CD4-positive, alpha-beta T cell (primary cell): ENCODE results near the gene SIGLEC15. TPM values are rescaled to one million over a fixed set of nuclear protein-coding genes. Genes with fewer than 3 reads are reported as not detected.
"Not testable (repeated sequence)": the region's sequence is repeated elsewhere in the genome, so short reads cannot be mapped to it uniquely, and the experiment has no call there.

Experiments used
- ATAC-seq: fragments of 200-7000 bp; cut with Tn5 transposase; one replicate; pipeline ENCODE4 v1.10.0; 2022; ENCODE audit warnings: mild to moderate bottlenecking; ENCODE audit not compliant: poor library complexity
- CTCF ChIA-PET: fragments of 350-600 bp; sonication (Branson Sonifier 250); formaldehyde crosslinking; loops from one replicate; lab custom pipeline; 2021; ENCODE audit warnings: antibody characterized with exemption, inconsistent platforms; lab: Charles Lee
- POLR2A ChIA-PET: fragments of 350-600 bp; sonication (Branson Sonifier 250); formaldehyde crosslinking; loops from one replicate; lab custom pipeline; 2021; ENCODE audit warnings: antibody characterized with exemption, inconsistent platforms; lab: Charles Lee
- DNase-seq, 14 experiments: peaks; one replicate each; pipeline ENCODE4 v3.0.0-alpha.2; 2013 to 2020; ENCODE audit warnings: mixed read lengths in 2 of 14
- H3K27ac ChIP-seq, 2 donors: one replicate each; pipeline versions ENCODE4 v1.5.1 to v1.7.0; 2013; ENCODE audit warnings: low read length in 2 of 2, low read depth in 1 of 2, mild to moderate bottlenecking in 1 of 2
- H3K27me3 ChIP-seq, 2 experiments: 1 replicate in 1 of 2; 2 replicates in 1 of 2; pipeline versions ENCODE4 v1.6.1 to v1.7.0; 2013; ENCODE audit warnings: low read length in 2 of 2, control low read depth in 1 of 2, mild to moderate bottlenecking in 1 of 2, moderate library complexity in 1 of 2; ENCODE audit not compliant: insufficient read depth in 2 of 2, control insufficient read depth in 1 of 2
- H3K36me3 ChIP-seq: one replicate; pipeline ENCODE4 v1.6.1; 2013; ENCODE audit warnings: low read length, control low read depth; ENCODE audit not compliant: insufficient read depth
- H3K4me1 ChIP-seq: one replicate; pipeline ENCODE4 v1.6.1; 2013; ENCODE audit warnings: low read length, control low read depth; ENCODE audit not compliant: insufficient read depth
- H3K4me3 ChIP-seq: one replicate; pipeline ENCODE4 v1.5.1; 2013; ENCODE audit warnings: mild to moderate bottlenecking, low read length, moderate library complexity
- H3K9me3 ChIP-seq, 2 experiments: 1 replicate in 1 of 2; 2 replicates in 1 of 2; pipeline versions ENCODE4 v1.6.1 to v1.7.0; 2013; ENCODE audit warnings: low read length in 2 of 2, mild to moderate bottlenecking in 2 of 2, control low read depth in 1 of 2, moderate library complexity in 1 of 2; ENCODE audit not compliant: control insufficient read depth in 1 of 2, insufficient read depth in 1 of 2
- H3K27ac Mint-ChIP-seq: one replicate; pipeline ENCODE4 v1.8.0; 2020; ENCODE audit warnings: mixed read lengths
- H3K27me3 Mint-ChIP-seq: one replicate; pipeline ENCODE4 v1.8.0; 2021; ENCODE audit warnings: mixed read lengths
- H3K36me3 Mint-ChIP-seq: one replicate; pipeline ENCODE4 v1.8.0; 2021; ENCODE audit warnings: low read depth, mixed read lengths
- H3K4me1 Mint-ChIP-seq: one replicate; pipeline ENCODE4 v1.8.0; 2021; ENCODE audit warnings: low read depth, mixed read lengths
- H3K4me3 Mint-ChIP-seq: one replicate; pipeline ENCODE4 v1.8.0; 2020; ENCODE audit warnings: mild to moderate bottlenecking, mixed read lengths
- H3K9me3 Mint-ChIP-seq: one replicate; pipeline ENCODE4 v1.8.0; 2020; ENCODE audit warnings: mixed read lengths
- CTCF ChIP-seq: fragments of 200-600 bp; IDR thresholded peaks from one replicate; pipeline ENCODE4 v1.8.0; 2022; ENCODE audit warnings: antibody characterized with exemption, mild to moderate bottlenecking
- intact Hi-C, 2 experiments: fragments of 100-400 bp; cut with DNase I in 1 of 2; cut with micrococcal nuclease in 1 of 2; formaldehyde crosslinking; loops; one replicate each; pipeline versions ENCODE4 v1.15.1 to v1.9.0; 2023 to 2025; cut with DNase I, micrococcal nuclease
- total RNA-seq, 174 experiments: library from RNA in 2 of 174; stranded (reverse) in 2 of 174; gene quantifications; one replicate each; pipeline ENCODE4 v1.2.3 and lab custom pipeline; 2021 to 2026

Gene SIGLEC15
- total RNA-seq, 2 experiments from 2014 or later = not detected

- H3K4me3 ChIP-seq = no peak overlapping the region
- no peaks in the 10 kb centered on the region for H3K9me3 ChIP-seq
- ChIA-PET CTCF (no interaction called here), POLR2A (no interaction called here)
- intact Hi-C loops = no loop called here
- Mint-ChIP-seq H3K4me1 (peaks cover 28% of the 10 kb centered on the region), H3K27ac (no peak overlapping the region), H3K9me3 (no peaks in the 10 kb centered on the region), H3K36me3 (no peaks in the 10 kb centered on the region), H3K4me3 (no peak overlapping the region), H3K27me3 (peaks cover 18% of the 10 kb centered on the region)
- ATAC-seq = no peak
- no peaks in the 10 kb centered on the region for H3K27me3 ChIP-seq
- no peak overlapping the region for H3K27ac ChIP-seq
- no peaks in the 10 kb centered on the region for H3K36me3 ChIP-seq
- TF ChIP-seq CTCF = no peak
- peaks cover 29% of the 10 kb centered on the region for H3K4me1 ChIP-seq
- DNase-seq = no peak
Observed at GRCh38 chr18:45826084-45826483, 609 bp downstream of the SIGLEC15 start.

- intact Hi-C loops, H3K9me3 ChIP-seq, H3K27ac Mint-ChIP-seq, H3K9me3 Mint-ChIP-seq, H3K4me3 ChIP-seq, H3K27me3 ChIP-seq, CTCF ChIA-PET, H3K36me3 ChIP-seq, POLR2A ChIA-PET, ATAC-seq, H3K27ac ChIP-seq, H3K36me3 Mint-ChIP-seq, H3K4me3 Mint-ChIP-seq, DNase-seq: not testable (repeated sequence)
- Mint-ChIP-seq H3K27me3 (peaks cover 16% of the 10 kb centered on the region), H3K4me1 (peaks cover 28% of the 10 kb centered on the region)
- peaks cover 29% of the 10 kb centered on the region for H3K4me1 ChIP-seq
Observed at GRCh38 chr18:45826716-45827115, 1.2 kb downstream of the SIGLEC15 start.

GRCh38 chr18:45828917-45829811, 3.7 kb downstream of the SIGLEC15 start:
- no peak overlapping the region for H3K27ac Mint-ChIP-seq
- no peak overlapping the region for H3K27ac ChIP-seq
- ChIA-PET POLR2A (interaction anchor here (0.6 kb wide), 1 partner anchor 197 kb away, joined by 3 read pairs; no protein-coding TSS in a partner anchor), CTCF (interaction anchor here (0.6 kb wide), 1 partner anchor 297 kb away, joined by 3 read pairs; no protein-coding TSS in a partner anchor)
- H3K36me3 Mint-ChIP-seq = no peaks in the 10 kb centered on the region
- no peaks in the 10 kb centered on the region for H3K27me3 ChIP-seq
- no peak for TF ChIP-seq CTCF
- H3K36me3 ChIP-seq = no peaks in the 10 kb centered on the region
- DNase-seq (no peak), ATAC-seq (no peak)
- peaks cover 28% of the 10 kb centered on the region for H3K4me1 Mint-ChIP-seq
- intact Hi-C loops = no loop called here
- peaks cover 29% of the 10 kb centered on the region for H3K4me1 ChIP-seq
- no peak overlapping the region for H3K4me3 Mint-ChIP-seq
- no peaks in the 10 kb centered on the region for H3K9me3 ChIP-seq
- no peak overlapping the region for H3K4me3 ChIP-seq
- no peaks in the 10 kb centered on the region for H3K9me3 Mint-ChIP-seq
- H3K27me3 Mint-ChIP-seq = peaks cover 16% of the 10 kb centered on the region
